Stimulated activated CD4-positive, alpha-beta T cell treated with anti-CD3 and anti-CD28 coated beads, Interleukin-1b, Interleukin-23, amount 100 ng/mL, for 1 hour (primary cell): Measurements from ENCODE around the gene MKNK2.
"Not testable (repeated sequence)": the region's sequence is repeated elsewhere in the genome, so short reads cannot be mapped to it uniquely, and the experiment has no call there.

Source experiments
- DNase-seq, 2 donors: peaks; one replicate each; pipeline ENCODE4 v3.0.0-alpha.2; 2020; ENCODE audit warnings: low read depth in 2 of 2

MKNK2 gene

DNA sequence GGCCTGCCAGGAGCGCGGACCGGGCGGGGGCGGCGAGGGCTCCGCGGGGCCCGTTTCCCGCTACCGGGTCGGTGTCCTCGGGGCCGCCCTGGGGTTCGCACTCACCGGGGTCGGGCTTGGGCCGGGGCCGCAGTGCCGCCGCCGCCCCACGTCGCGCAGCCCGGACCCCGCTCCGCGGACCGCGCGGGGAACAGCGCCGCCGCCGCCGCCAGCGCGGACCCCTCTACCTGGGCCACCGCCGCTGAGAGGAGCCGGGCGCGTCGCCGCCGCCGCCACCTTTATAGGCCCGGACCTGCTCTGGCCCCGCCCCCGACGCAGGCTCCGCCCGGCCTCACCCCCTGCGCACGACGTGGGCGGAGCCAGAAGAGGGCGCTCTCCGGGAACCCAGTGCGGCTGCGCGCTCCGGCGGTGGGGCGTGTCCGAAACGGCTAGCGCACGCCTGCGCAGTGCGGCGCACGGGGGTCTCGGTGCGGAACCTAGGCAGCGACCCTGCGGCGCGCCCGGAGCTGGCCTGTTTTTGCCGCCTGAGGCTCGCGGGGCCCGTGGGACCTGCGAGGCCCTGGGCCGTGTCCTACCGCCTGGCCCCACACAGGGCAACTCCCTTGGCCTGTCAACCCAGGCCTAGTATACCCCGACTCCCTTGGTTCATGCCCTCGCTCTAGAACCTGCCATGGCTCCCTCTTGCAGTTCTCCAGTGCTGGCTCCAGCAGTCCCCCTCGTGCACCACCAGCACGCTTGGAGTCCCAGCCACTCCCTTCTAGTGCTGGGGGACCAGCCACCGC, at the start of gene MKNK2:
MKNK2 (minus strand) TSS at position 254 of the 782 bp plus-strand sequence. CDS start 393 bp downstream, outside the sequence.
- DNase-seq: peak; percentile 90 to 96

DNA sequence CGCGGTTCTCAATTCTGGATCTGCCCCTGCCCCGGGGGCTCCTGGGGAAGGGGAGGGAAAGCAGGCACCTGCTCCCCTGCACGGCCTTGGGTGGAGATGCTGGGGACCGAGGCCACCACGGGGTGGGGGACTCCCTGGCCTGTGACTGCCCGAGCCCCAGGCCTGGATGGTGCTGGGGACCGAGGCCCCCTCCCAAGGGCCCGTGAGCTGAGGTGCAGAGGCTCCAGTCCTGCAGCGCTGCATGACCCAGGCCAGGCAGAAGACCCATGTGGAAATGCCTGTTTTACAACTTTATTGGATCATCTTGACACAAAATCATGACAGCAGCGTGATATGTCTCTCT, 49.6 kb upstream of the MKNK2 start:
- DNase-seq: no peak

DNA sequence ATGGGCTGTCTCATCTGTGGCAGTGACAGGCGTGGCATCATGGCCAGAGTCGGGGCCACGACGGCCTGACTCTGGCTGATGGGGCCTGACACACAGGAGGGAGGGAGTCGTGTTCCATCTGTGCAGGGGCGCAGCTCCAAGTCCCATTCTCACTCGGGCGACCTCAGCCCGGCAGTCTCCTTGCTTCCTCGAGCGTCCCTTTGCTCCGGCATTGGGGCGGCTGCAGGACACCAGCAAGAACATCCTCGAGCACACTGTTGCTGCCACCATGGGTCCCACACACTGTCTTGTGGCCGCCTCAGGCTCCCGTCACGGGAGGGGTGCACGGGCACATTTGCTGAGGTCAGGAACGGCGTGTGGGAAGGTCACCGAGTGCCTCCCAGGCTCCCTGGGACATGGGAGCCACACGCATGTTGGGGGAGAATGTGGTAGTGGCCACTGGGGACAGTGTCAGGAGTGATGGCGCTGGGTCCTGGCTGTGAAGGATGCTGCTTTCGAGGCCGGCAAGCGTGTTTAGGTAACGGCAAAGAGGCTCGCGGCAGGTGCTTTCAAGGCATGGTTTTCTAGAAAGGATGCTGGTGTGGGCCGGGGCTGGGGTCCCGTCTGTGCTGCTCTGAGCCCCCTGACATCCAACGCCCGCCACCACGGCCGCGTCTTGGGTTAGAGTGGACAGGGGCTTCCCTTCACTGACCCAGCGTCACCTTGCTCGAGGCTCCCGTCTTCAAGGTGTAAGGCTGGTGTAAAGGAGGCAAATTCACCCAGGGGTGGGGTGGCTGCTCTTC, 49.1 kb upstream of the MKNK2 start:
- DNase-seq: no peak

DNA sequence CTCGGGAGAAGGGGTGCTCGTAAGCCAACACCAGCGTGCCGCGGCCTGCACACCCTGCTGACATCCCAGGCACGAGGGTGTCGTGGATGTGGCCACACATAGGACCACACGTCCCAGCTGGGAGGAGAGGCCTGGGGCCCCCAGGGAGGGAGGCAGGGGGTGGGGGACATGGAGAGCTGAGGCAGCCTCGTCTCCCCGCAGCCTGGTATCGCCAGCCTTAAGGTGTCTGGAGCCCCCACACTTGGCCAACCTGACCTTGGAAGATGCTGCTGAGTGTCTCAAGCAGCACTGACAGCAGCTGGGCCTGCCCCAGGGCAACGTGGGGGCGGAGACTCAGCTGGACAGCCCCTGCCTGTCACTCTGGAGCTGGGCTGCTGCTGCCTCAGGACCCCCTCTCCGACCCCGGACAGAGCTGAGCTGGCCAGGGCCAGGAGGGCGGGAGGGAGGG, 48.0 kb upstream of the MKNK2 start:
- DNase-seq: no peak

DNA sequence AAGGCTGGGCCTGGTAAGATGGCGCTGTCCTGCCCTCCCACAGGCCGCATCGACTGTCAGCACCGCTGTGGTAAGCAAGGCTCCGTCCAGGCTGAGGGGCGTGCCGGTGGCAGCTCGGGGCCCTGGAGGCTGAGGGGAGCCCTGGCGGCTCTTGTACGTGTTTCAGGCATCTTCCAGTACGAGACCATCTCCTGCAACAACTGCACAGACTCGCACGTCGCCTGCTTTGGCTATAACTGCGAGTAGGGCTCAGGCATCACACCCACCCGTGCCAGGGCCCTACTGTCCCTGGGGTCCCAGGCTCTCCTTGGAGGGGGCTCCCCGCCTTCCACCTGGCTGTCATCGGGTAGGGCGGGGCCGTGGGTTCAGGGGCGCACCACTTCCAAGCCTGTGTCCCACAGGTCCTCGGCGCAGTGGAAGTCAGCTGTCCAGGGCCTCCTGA, 46.9 kb upstream of the MKNK2 start:
- no peak for DNase-seq

DNA sequence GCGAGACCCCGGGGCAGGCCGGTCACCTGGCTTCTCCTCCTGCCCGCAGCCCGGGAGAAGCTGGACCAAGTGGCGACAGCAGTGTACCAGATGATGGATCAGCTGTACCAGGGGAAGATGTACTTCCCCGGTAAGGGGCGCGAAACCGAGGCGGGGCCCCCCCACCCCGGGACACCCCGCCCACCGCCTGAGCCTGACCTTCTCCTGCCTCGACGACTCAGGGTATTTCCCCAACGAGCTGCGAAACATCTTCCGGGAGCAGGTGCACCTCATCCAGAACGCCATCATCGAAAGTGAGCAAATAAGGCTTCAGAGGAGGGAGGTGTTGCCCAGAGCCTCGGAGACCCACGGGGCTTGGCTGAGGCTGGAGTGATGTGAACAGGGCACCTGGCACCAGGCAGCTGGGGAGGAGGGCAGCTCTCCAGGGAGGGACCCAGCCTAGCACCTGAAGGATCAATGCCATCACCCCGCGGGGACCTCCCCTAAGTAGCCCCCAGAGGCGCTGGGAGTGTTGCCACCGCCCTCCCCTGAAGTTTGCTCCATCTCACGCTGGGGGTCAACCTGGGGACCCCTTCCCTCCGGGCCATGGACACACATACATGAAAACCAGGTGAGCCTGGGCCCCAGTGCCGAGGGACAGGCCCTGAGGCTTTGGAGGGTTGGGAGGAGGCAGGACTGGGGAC, 46.3 kb upstream of the MKNK2 start:
- no peak for DNase-seq

DNA sequence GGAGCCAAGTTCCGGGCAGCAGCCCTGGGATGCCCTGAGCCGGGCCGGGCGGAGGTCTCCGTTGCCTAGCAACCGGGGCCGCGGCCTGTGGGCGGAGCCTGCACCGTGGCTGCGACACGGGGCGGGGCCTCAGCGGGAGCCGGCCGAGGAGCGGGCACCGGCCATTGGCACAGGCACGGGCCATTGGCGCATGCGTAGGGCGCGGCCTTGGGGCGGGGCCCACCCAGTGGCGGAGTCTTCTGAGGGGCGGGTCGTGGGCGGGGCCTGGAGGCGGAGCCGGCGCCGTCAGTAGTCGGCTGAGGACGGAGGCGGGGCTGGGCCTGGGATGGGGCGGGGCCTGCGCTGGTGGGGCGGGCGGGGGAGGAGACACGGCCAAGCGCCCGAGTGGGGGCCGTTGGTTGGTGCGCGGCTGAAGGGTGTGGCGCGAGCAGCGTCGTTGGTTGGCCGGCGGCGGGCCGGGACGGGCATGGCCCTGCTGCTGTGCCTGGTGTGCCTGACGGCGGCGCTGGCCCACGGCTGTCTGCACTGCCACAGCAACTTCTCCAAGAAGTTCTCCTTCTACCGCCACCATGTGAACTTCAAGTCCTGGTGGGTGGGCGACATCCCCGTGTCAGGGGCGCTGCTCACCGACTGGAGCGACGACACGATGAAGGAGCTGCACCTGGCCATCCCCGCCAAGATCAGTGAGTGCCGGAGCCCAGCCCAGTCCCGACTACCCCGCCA, 45.6 kb upstream of the MKNK2 start, which contains the start of gene IZUMO4:
IZUMO4 (plus strand) TSS at position 436 of the 723 bp plus-strand sequence; CDS start at position 467, 31 bp downstream.
- peak; percentile 100 for DNase-seq

DNA sequence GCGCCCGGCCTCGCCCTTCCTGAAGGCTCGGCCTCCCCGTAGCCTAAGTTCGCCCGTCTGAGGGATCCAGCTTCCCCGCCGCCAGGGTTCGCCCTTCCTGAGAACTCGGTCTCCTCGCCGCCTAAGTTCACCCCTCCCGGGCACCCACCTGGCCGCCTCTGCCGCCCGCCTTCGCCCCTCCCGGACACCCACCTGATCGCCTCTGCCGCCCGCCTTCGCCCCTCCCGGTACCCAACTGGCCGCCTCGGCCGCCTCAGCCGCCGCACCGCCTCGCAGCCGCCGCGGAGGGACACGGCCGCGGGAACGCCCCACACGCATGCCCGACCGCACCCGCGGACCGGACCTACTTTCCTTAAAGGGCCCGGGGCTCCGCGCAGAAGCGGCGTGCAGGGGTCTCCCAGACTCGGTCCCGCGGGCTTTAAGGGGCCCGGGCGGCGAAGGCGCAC, 45.0 kb upstream of the MKNK2 start, which contains the start of gene MOB3A:
MOB3A (minus strand) TSS at position 293 of the 446 bp plus-strand sequence. CDS start 17,766 bp downstream, outside the sequence.
- peak; percentile 68 to 72 for DNase-seq

DNA sequence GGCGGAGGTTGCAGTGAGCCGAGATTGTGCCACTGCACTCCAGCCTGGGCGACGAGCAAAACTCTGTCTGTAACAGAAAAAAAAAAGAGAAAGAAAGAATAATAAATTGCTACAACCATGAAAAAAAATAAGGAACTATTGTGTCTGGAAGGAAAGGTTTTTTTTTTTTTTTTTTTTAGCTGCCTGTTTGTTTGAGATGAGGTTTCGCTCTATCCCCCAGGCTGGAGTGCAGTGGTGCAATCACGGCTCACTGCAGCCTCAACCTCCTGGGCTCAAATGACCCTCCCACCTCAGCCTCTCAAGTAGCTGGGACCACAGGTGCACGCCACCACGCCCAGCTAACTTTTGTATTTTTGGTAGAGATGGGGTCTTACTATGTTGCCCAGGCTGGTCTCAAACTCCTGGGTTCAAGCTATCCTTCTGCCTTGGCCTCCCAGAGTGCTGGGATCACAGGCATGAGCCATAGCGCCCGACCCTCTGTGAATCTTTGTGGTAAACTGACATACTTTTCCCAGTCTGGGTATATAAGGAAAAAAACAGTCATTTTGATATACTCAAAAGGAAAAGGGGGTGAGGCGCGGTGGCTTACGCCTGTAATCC, 41.0 kb upstream of the MKNK2 start:
- not testable (repeated sequence) for DNase-seq

DNA sequence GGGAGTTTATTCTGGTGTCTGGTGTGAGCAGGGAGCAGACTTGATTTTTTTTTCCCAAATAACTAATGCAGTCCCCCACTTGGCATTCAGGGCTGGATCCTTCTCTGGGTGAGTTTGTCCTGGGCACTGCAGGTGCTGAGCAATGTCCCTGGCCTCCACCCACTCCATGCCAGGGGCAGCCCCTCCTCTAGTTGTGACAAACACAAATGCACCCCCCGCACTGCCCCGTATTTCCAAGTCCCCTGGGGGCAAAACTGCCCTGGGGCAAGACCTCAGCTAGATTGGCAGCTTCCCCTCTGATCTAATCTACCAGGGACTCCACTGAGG, 38.6 kb upstream of the MKNK2 start:
- no peak for DNase-seq

DNA sequence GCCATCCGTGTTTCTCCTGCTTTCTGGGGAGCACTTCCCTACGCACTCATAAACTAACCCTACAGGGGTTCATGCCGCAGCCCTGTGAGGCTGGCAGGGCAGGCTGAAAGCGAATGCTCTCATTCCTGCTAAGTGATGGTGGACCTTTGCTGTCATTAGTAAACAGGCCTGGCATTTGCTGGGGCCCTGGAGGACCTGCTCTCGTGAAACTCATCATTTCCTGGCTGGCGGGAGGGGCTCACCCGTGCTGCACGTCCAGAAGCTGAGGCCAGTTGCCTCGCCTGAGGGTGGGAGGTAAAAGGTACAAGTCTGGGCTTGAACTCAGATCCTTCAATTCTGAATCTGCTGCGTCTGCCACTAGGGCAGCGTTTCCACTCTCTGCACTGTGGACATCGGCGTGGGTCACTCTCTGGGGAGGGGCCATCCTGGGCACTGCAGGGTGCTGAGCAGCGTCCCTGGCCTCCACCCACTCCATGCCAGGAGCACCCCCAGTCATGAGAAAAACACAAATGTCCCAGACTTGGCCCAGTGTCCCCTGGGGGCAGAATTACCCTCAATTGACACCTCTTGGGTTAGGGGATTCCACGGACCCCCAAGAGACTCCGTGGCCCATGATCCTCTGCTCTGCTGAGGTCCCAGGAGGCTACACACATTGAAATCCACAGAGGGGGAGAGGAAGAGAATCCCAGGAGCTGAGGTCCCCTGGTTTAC, 38.1 kb upstream of the MKNK2 start:
- DNase-seq: no peak

DNA sequence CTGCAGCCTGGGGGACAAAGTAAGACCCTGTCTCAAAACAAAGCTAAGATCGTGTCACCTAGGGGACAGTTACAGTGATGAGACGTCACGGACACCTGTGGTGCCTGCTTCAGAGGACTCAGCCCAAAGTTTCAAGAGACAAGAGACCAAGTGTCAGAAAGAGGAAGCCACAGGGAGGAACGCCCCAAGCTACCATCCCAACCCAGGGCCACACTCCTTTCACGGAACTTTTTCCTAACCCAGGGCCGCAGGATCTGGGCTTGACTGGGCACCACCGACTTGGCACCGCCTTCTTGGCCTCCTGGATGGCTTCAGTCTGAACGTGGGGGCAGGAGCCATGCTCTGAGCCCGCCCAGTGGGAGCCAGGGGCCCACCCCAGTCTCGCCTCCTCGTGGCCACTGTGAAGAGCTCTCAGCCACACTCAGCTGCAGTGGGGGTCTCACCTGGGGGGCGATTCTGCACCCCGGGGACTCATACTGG, 36.6 kb upstream of the MKNK2 start:
- DNase-seq: no peak

DNA sequence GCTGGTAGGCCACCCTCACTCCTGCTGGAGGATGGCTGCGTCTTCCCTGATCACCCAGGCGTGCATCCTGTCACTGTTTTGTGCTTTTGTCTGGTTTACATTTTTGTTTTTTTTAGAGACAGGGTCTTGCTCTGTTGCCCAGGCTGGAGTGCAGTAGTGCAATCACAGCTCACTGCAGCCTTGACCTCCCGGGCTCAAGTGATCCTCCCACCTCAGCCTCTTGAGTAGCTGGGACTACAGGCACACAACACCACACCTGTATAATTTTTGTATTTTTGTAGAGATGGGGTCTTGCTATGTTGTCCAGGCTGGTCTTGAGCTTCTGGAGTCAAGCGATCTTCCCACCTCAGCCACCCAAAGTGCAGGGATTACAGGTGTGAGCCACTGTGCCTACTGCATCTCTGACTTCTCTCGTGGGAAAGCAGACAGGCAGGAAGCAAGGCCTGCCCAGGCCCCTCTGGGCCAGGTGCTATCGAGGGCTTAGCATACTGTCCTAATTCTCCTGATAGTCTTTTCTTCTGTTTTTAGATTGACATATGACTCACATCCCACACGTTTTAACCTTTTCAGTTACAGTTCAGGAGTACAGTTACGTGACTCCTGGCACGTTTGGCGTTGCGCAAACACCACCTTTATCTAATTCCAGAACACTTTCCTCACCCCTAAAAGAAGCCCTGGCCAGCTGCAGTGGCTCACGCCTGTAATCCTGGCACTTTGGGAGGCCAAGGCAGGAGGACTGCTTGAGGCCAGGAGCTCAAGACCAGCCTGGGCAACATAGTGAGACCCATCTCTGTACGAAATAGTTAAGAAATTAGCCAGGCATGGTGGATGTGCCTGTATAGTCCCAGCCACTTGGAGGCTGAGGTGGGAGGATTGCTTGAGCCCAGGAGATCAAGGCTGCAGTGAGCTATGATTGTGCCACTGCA, 35.9 kb upstream of the MKNK2 start:
- not testable (repeated sequence) for DNase-seq

DNA sequence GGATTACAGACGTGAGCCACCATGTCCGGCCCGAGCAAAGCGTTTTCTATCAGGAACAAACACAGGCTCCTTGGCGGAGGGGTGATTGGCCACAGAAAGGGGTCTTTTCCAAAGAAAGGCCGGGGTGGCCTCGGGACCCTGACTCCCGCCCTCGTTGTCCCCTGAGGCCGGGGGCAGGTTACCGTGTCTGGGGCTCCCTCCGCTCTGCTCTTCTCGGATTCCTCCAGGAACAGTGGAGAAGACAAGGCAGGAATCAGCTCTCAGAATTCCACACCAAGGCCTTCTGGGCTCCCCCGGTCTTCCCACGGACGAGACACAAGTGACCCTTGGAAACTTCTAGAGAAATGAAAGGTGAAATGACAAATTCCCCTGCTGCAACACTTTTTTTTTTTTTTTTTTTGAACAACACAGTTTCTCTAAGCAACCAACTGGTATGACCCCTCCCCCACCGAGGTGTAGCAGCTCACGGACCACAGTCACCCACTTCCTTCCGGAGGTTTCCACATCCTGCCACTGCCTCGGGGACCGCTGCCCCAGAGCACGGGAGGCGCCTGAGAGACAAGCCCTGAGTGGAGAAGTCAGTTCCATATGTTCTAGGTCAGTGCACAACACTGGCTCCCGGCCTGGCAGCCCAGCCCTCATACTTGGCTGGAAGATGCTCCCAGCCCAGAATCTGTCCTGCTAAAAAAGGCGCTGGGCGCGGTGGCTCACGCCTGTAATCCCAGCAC, 34.1 kb upstream of the MKNK2 start:
- peak; percentile 66 to 92 for DNase-seq

DNA sequence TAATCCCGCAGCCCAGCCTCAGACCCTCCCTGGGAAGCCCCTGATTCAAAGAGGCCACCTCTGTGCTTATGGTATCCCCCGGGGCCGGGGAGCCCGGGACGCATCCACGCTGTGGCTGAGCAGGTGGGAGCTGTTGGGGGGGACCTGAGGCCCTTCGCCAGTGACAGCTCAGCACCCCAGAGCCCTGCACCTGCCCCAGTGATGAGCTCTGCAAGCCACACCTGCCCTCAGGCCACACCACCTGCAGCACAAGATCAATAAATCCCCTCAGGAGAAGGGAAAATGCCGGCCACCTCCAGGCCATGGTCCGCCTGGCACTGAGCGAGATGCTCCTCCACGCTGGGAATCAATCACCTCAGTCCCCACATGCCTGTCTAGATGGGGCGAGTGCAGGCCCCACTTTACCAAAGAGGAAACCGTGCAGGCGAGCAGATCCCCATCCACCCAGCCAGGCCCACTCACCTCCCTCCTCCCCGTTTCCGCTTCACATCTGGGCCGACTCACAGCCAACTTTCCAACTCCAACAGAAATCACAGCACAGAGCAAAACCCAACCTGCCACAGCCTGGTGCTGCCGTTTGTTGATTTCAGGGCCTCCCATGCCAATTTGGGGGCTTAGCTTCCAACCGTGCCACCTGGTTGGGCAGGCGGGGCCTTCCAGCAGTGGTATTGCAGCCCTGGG, 32.3 kb upstream of the MKNK2 start:
- DNase-seq: peak in 1 of 2 donors; percentile 59

DNA sequence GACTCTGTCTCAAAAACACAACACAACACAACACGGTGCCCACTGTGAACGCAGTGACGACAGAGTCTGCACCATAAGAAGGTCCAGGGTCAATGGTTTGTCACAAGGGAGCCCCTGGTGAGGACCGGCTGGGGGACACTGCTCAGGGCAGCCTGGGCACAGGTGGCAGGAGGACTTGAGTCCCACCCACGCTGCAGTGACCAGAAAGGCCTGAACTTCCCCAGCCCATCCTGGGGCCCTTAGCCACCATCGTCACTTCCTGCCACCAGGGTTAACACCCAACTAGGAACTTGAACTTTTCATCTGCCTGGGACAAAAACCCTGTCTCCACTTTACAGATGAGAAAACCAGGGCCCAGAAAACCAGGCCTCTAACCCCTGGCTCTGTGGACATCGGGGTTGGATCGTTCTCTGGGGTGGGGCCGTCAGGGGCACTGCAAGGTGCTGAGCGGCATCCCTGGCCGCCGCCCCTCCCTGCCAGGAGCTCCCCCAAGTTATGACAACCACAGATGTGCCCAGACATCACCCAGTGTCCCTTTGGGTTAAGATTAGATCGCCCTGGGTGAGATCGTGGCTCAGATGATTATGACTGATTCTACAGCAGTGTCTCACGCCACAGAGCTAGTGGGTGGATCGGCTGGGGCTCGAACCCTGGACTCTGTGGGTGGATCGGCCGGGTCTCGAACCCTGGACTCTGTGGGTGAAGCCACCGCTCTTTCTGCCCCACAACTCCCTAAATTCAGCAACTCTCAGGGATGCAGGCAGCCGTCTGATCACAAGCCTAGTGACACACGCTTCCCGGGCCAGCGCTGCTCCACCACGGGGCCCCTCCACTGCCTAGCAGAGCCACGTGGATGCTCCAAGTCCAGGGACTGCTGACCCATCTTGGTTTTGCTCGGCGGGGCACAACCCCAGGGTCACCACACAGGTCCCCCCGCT, 31.1 kb upstream of the MKNK2 start:
- DNase-seq: no peak
